H1 (cell line): ENCODE measurements around the gene ARHGAP27. TPM values are rescaled to one million over a fixed set of nuclear protein-coding genes. Genes with fewer than 3 reads are reported as not detected.

Source experiments
- BCL11A ChIP-seq, 2 experiments: IDR thresholded peaks; one replicate each; pipeline ENCODE4 v1.6.1; 2011; ENCODE audit warnings: low read depth in 2 of 2, low read length in 2 of 2, mild to moderate bottlenecking in 2 of 2
- CBX5 ChIP-seq: fragments of 300-800, 300-1000 bp; sonication (generic); IDR thresholded peaks from 2 replicates; pipeline ENCODE4 v1.7.1; 2016; ENCODE audit warnings: antibody characterized with exemption, low read length, low read depth
- CHD1 ChIP-seq: IDR thresholded peaks from 2 replicates; pipeline ENCODE4 v1.6.1; 2012; ENCODE audit warnings: low read depth, low read length, improper control_type of control experiment
- FOSL1 ChIP-seq: IDR thresholded peaks from 2 replicates; pipeline ENCODE4 v1.6.1; 2011; ENCODE audit warnings: mild to moderate bottlenecking, low read depth, low read length, moderate library complexity; ENCODE audit not compliant: insufficient read depth
- POU5F1 ChIP-seq: IDR thresholded peaks from 2 replicates; pipeline ENCODE4 v1.6.1; 2011; ENCODE audit warnings: low read depth, mild to moderate bottlenecking, low read length, moderate library complexity
- RAD21 ChIP-seq, 2 experiments: IDR thresholded peaks in 1 of 2; conservative IDR thresholded peaks in 1 of 2; 2 replicates each; pipeline ENCODE4 v1.6.1; 2011; ENCODE audit warnings: low read depth in 2 of 2, low read length in 2 of 2, improper control_type of control experiment in 1 of 2, inconsistent platforms in 1 of 2, mild to moderate bottlenecking in 1 of 2, moderate library complexity in 1 of 2
- SP1 ChIP-seq: IDR thresholded peaks from 2 replicates; pipeline ENCODE4 v1.6.1; 2011; ENCODE audit warnings: low read depth, low read length
- SUZ12 ChIP-seq: fragments of 200-600 bp; sonication (generic); IDR thresholded peaks from 2 replicates; pipeline ENCODE4 v1.6.1; 2012; ENCODE audit warnings: mild to moderate bottlenecking, inconsistent platforms, low read length, moderate library complexity, mixed read lengths
- TAF7 ChIP-seq: optimal IDR thresholded peaks from 2 replicates; pipeline ENCODE3; 2011; ENCODE audit warnings: low read depth, mild to moderate bottlenecking, inconsistent platforms, low read length, moderate library complexity, borderline replicate concordance
- TBP ChIP-seq: IDR thresholded peaks from 2 replicates; pipeline ENCODE4 v1.6.1; 2011; ENCODE audit warnings: low read depth, low read length, improper control_type of control experiment
- polyA plus RNA-seq, 7 experiments: library from polyadenylated mRNA; depleted of rRNA in 3 of 7; stranded (reverse) in 5 of 7; unstranded in 2 of 7; fragments of >200 nt in 5 of 7; fragments of 200-250 nt in 2 of 7; gene quantifications; 1 replicate in 5 of 7; 2 replicates in 1 of 7; 4 replicates in 1 of 7; pipeline versions ENCODE4 v1.2.1 to v1.2.3, GENCODE V29; 2011 to 2013; ENCODE audit warnings: missing spikeins in 2 of 7, mixed read lengths in 2 of 7
- total RNA-seq: library from RNA; stranded (reverse); fragmentation: NEBNext Ultra II Directional; extraction: Animal tissue kit (Norgen Biotek cat#: 25700); gene quantifications from 2 replicates; pipeline ENCODE4 v1.2.1, GENCODE V29; 2021

ARHGAP27 gene
- total and polyA plus RNA-seq, 2 of the 8 experiments (the other 6 are each of a cell fraction or from before 2014, with no cell fraction given) = 11.6 to 13.1 TPM

DNA sequence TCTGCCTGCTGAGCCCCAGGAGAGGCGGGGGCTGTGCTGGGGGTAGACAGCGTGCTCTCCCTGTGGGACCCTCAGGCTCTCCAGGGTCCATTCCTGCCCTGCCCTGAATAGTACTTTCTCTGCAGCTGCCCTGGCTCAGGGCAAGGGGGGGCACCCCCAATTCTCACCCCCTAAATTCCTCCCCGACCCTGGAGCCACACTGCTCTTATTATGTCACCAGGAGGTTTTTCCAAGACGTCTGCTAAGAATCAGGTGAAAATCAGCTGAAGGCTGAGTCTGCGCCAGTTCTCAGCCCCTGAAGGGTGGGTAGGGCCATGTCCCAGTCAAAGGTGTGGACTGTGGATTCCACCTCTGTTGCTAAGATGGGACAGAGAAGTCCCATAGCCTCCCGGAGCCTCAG lies 66.0 kb downstream of the ARHGAP27 start (continued):
- TF ChIP-seq BCL11A (IDR thresholded peaks at IDR 0.05; ENCODE audit: low read depth in 2 of 2, low read length in 2 of 2) = no peak
- TF ChIP-seq TAF7 = no peak
- TF ChIP-seq CBX5 = no peak
- TF ChIP-seq RAD21 (IDR thresholded peaks at IDR 0.05 in 1 of 2, conservative IDR thresholded peaks at IDR 0.05 in 1 of 2; ENCODE audit: low read depth in 2 of 2, low read length in 2 of 2) = no peak
- no peak for TF ChIP-seq TBP
- TF ChIP-seq SP1 = no peak
- no peak for TF ChIP-seq SUZ12
- TF ChIP-seq FOSL1 = no peak
- TF ChIP-seq CHD1 = no peak
- TF ChIP-seq POU5F1 = no peak
